GM23338 (cell line): Measurements from ENCODE around the gene DIPK1A.

ENCODE experiments used
- CREB1 ChIP-seq: fragments of 250-450 bp; sonication (Bioruptor Pico); IDR thresholded peaks from 2 replicates; pipeline ENCODE4 v1.5.0; 2020; ENCODE audit warnings: low read depth, mild to moderate bottlenecking, moderate library complexity
- POLR2AphosphoS5 ChIP-seq: IDR thresholded peaks from 2 replicates; pipeline ENCODE4 v1.6.1; 2016; ENCODE audit warnings: antibody characterized with exemption, low read depth

DNA sequence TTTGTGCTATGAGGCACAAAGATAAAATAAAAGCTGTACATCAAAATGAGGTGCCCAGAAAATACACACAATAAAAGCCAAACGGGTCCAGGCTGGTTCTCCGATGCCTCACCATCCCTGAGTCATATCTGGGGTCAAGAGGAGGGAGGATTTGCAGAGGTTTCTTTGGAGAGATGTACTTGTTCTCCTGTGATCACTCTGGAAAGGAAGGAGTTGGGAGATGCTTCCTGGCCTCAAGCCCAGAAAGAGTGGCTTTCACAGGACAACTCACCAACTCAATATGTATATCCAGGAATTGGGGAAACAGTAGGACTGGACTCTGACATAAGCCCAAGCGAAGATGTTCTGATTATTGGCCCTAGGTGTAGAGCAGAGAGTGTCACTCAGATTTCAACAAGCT lies 51.9 kb downstream of the DIPK1A start:
- no peak for TF ChIP-seq CREB1 (CRISPR knock-in tag)
- TF ChIP-seq POLR2AphosphoS5 = no peak
